H1 (cell line): ENCODE results near the gene MYLK. TPM values are rescaled to one million over a fixed set of nuclear protein-coding genes. Genes with fewer than 3 reads are reported as not detected.

Experiments used
- E2F6 ChIP-seq: IDR thresholded peaks from 2 replicates; pipeline ENCODE4 v1.6.1; 2012; ENCODE audit warnings: inconsistent platforms
- EP300 ChIP-seq, 2 experiments: IDR thresholded peaks; 1 replicate in 1 of 2; 2 replicates in 1 of 2; pipeline ENCODE4 v1.6.1; 2011 to 2012; ENCODE audit warnings: low read depth in 2 of 2, low read length in 2 of 2, mild to moderate bottlenecking in 2 of 2, borderline replicate concordance in 1 of 2, inconsistent platforms in 1 of 2, moderate library complexity in 1 of 2
- GABPA ChIP-seq: IDR thresholded peaks from 2 replicates; pipeline ENCODE4 v1.6.1; 2011; ENCODE audit warnings: mild to moderate bottlenecking, low read length, moderate library complexity, borderline replicate concordance; ENCODE audit not compliant: insufficient read depth
- PHF8 ChIP-seq: fragments of 200-600 bp; sonication (generic); conservative IDR thresholded peaks from 2 replicates; pipeline ENCODE4 v1.7.1; 2012; ENCODE audit warnings: low read depth, mild to moderate bottlenecking, inconsistent platforms, low read length, moderate library complexity
- RFX5 ChIP-seq: IDR thresholded peaks from 2 replicates; pipeline ENCODE4 v1.6.1; 2011; ENCODE audit warnings: low read depth, low read length, improper control_type of control experiment, borderline replicate concordance
- SP2 ChIP-seq: IDR thresholded peaks from 2 replicates; pipeline ENCODE4 v1.6.1; 2012; ENCODE audit warnings: mild to moderate bottlenecking, low read length, inconsistent platforms
- TCF12 ChIP-seq: IDR thresholded peaks from 2 replicates; pipeline ENCODE4 v1.6.1; 2011; ENCODE audit warnings: low read depth, mild to moderate bottlenecking, low read length
- YY1 ChIP-seq: IDR thresholded peaks from 2 replicates; pipeline ENCODE4 v1.6.1; 2011; ENCODE audit warnings: low read depth, mild to moderate bottlenecking, low read length
- polyA plus RNA-seq, 7 experiments: library from polyadenylated mRNA; depleted of rRNA in 3 of 7; stranded (reverse) in 5 of 7; unstranded in 2 of 7; fragments of >200 nt in 5 of 7; fragments of 200-250 nt in 2 of 7; gene quantifications; 1 replicate in 5 of 7; 2 replicates in 1 of 7; 4 replicates in 1 of 7; pipeline versions ENCODE4 v1.2.1 to v1.2.3, GENCODE V29; 2011 to 2013; ENCODE audit warnings: missing spikeins in 2 of 7, mixed read lengths in 2 of 7
- total RNA-seq: library from RNA; stranded (reverse); fragmentation: NEBNext Ultra II Directional; extraction: Animal tissue kit (Norgen Biotek cat#: 25700); gene quantifications from 2 replicates; pipeline ENCODE4 v1.2.1, GENCODE V29; 2021

Gene MYLK
- total and polyA plus RNA-seq, 2 of the 8 experiments (the other 6 are each of a cell fraction or from before 2014, with no cell fraction given) = 11.6 to 21.3 TPM

- TF ChIP-seq GABPA = no peak
- TF ChIP-seq RFX5 = no peak
- no peak for TF ChIP-seq EP300 (IDR thresholded peaks at IDR 0.05; ENCODE audit: borderline replicate concordance in 1 of 2, low read depth in 2 of 2, low read length in 2 of 2)
- no peak for TF ChIP-seq TCF12
- no peak for TF ChIP-seq E2F6
- TF ChIP-seq YY1 = no peak
- no peak for TF ChIP-seq PHF8
- no peak for TF ChIP-seq SP2
These were observed 22.9 kb downstream of the MYLK start (continued) for GRCh38 chr3:123861081-123861836.
